Activated naive CD4-positive, alpha-beta T cell treated with anti-CD3 and anti-CD28 coated beads, Interleukin-2, amount 10 ng/mL, durations not matched to agents 7 days and 5 days (primary cell): Measurements from ENCODE around the gene CTSK.
A peak's percentile ranks its signal among the peaks of the same experiment; 100 is the strongest.
"Not testable (repeated sequence)": the region's sequence is repeated elsewhere in the genome, so short reads cannot be mapped to it uniquely, and the experiment has no call there.

Experiments
- CTCF ChIA-PET: fragments of 350-600 bp; sonication (Branson Sonifier 250); formaldehyde crosslinking; loops from one replicate; lab custom pipeline; 2021; ENCODE audit warnings: antibody characterized with exemption; lab: Charles Lee
- DNase-seq: peaks from one replicate; pipeline ENCODE4 v3.0.0-alpha.2; 2020
- H3K27ac Mint-ChIP-seq: one replicate; pipeline ENCODE4 v1.8.0; 2021; ENCODE audit warnings: mild to moderate bottlenecking, moderate library complexity, mixed read lengths
- H3K27me3 Mint-ChIP-seq: one replicate; pipeline ENCODE4 v1.8.0; 2021; ENCODE audit warnings: mild to moderate bottlenecking, mixed read lengths
- H3K36me3 Mint-ChIP-seq: one replicate; pipeline ENCODE4 v1.8.0; 2021; ENCODE audit warnings: mixed read lengths
- H3K4me1 Mint-ChIP-seq: one replicate; pipeline ENCODE4 v1.8.0; 2021; ENCODE audit warnings: mixed read lengths
- H3K4me3 Mint-ChIP-seq: one replicate; pipeline ENCODE4 v1.8.0; 2021; ENCODE audit warnings: mild to moderate bottlenecking, moderate library complexity, mixed read lengths
- H3K9me3 Mint-ChIP-seq: one replicate; pipeline ENCODE4 v1.8.0; 2021; ENCODE audit warnings: mixed read lengths

The CTSK gene

GRCh38 chr1:150820730-150821512 lies 12.9 kb upstream of the CTSK start:
- CTCF ChIA-PET = interaction anchor here (1.0 to 1.1 kb wide), 3 partner anchors 48 to 153 kb away, joined by 3 read pairs; no protein-coding TSS in a partner anchor
- H3K27ac Mint-ChIP-seq = no peak overlapping the region
- no peak overlapping the region for H3K4me3 Mint-ChIP-seq
- H3K9me3 Mint-ChIP-seq = no peaks in the 10 kb centered on the region
- no peaks in the 10 kb centered on the region for H3K27me3 Mint-ChIP-seq
- DNase-seq = no peak
- H3K36me3 Mint-ChIP-seq = peaks cover 54% of the 10 kb centered on the region
- no peaks in the 10 kb centered on the region for H3K4me1 Mint-ChIP-seq

- H3K4me1 Mint-ChIP-seq = no peaks in the 10 kb centered on the region
- H3K27ac Mint-ChIP-seq = no peak overlapping the region
- H3K27me3 Mint-ChIP-seq = no peaks in the 10 kb centered on the region
- DNase-seq = no peak
- CTCF ChIA-PET = no interaction called here
- H3K9me3 Mint-ChIP-seq = no peaks in the 10 kb centered on the region
- H3K36me3 Mint-ChIP-seq = peaks cover 45% of the 10 kb centered on the region
- no peak overlapping the region for H3K4me3 Mint-ChIP-seq
Measured at GRCh38 chr1:150815871-150816270, 7.8 kb upstream of the CTSK start.

- DNase-seq = peak; percentile 38
- Mint-ChIP-seq H3K27ac (no peak overlapping the region), H3K9me3 (no peaks in the 10 kb centered on the region), H3K36me3 (peaks cover 29% of the 10 kb centered on the region), H3K4me1 (peaks cover 2% of the 10 kb centered on the region), H3K4me3 (no peak overlapping the region), H3K27me3 (no peaks in the 10 kb centered on the region)
- CTCF ChIA-PET = interaction anchor here (0.6 to 1.3 kb wide), 4 partner anchors 25 to 253 kb away, joined by 3 to 5 read pairs (median 3); no protein-coding TSS in a partner anchor
Measured at GRCh38 chr1:150813028-150813707, 5.1 kb upstream of the CTSK start.

- no peaks in the 10 kb centered on the region for H3K27me3 Mint-ChIP-seq
- H3K27ac Mint-ChIP-seq = no peak overlapping the region
- no peaks in the 10 kb centered on the region for H3K9me3 Mint-ChIP-seq
- CTCF ChIA-PET = no interaction called here
- DNase-seq = no peak
- H3K4me1 Mint-ChIP-seq = peaks cover 21% of the 10 kb centered on the region
- no peak overlapping the region for H3K4me3 Mint-ChIP-seq
- peaks cover 14% of the 10 kb centered on the region for H3K36me3 Mint-ChIP-seq
Measured at GRCh38 chr1:150810958-150811659, 3.0 kb upstream of the CTSK start.

GRCh38 chr1:150809651-150810050 lies 1.6 kb upstream of the CTSK start:
- Mint-ChIP-seq H3K27ac (no peak overlapping the region), H3K4me1 (peaks cover 21% of the 10 kb centered on the region), H3K4me3 (no peak overlapping the region), H3K36me3 (peaks cover 10% of the 10 kb centered on the region), H3K27me3 (no peaks in the 10 kb centered on the region), H3K9me3 (no peaks in the 10 kb centered on the region)
- CTCF ChIA-PET = no interaction called here
- DNase-seq = no peak

GRCh38 chr1:150808846-150809245 lies 786 bp upstream of the CTSK start:
- Mint-ChIP-seq H3K27me3 (no peaks in the 10 kb centered on the region), H3K36me3 (peaks cover 5% of the 10 kb centered on the region), H3K4me1 (peaks cover 21% of the 10 kb centered on the region), H3K27ac (no peak overlapping the region), H3K4me3 (no peak overlapping the region), H3K9me3 (no peaks in the 10 kb centered on the region)
- CTCF ChIA-PET = interaction anchor here (0.7 kb wide), 2 partner anchors 43 to 248 kb away, joined by 3 read pairs; no protein-coding TSS in a partner anchor
- DNase-seq = no peak

GRCh38 chr1:150807249-150808023 lies 624 bp downstream of the CTSK start:
- Mint-ChIP-seq H3K4me1 (peaks cover 21% of the 10 kb centered on the region), H3K9me3 (no peaks in the 10 kb centered on the region), H3K36me3 (peaks cover 8% of the 10 kb centered on the region), H3K4me3 (peak overlapping the region; percentile 3), H3K27ac (no peak overlapping the region), H3K27me3 (no peaks in the 10 kb centered on the region)
- DNase-seq = no peak
- CTCF ChIA-PET = interaction anchor here (0.6 to 0.8 kb wide), 3 partner anchors 67 to 263 kb away, joined by 3 to 5 read pairs (median 3); no protein-coding TSS in a partner anchor

- CTCF ChIA-PET = interaction anchor here (0.8 kb wide), 1 partner anchor 116 kb away, joined by 3 read pairs; no protein-coding TSS in a partner anchor
- DNase-seq = no peak
- no peak overlapping the region for H3K27ac Mint-ChIP-seq
- H3K4me1 Mint-ChIP-seq = peaks cover 21% of the 10 kb centered on the region
- no peak overlapping the region for H3K4me3 Mint-ChIP-seq
- no peaks in the 10 kb centered on the region for H3K9me3 Mint-ChIP-seq
- H3K36me3 Mint-ChIP-seq = peaks cover 8% of the 10 kb centered on the region
- no peaks in the 10 kb centered on the region for H3K27me3 Mint-ChIP-seq
Measured at GRCh38 chr1:150805899-150806298, 2.2 kb downstream of the CTSK start.

GRCh38 chr1:150804671-150805070 lies 3.4 kb downstream of the CTSK start:
- DNase-seq = no peak
- Mint-ChIP-seq H3K27ac (no peak overlapping the region), H3K36me3 (peaks cover 9% of the 10 kb centered on the region), H3K9me3 (no peaks in the 10 kb centered on the region), H3K4me3 (no peak overlapping the region), H3K27me3 (no peaks in the 10 kb centered on the region), H3K4me1 (peaks cover 21% of the 10 kb centered on the region)
- CTCF ChIA-PET = no interaction called here

- CTCF ChIA-PET = no interaction called here
- Mint-ChIP-seq H3K4me3 (no peak overlapping the region), H3K4me1 (no peaks in the 10 kb centered on the region), H3K27ac (no peak overlapping the region), H3K9me3 (no peaks in the 10 kb centered on the region), H3K36me3 (peaks cover 20% of the 10 kb centered on the region), H3K27me3 (no peaks in the 10 kb centered on the region)
- no peak for DNase-seq
Measured at GRCh38 chr1:150799089-150799488, 9.0 kb downstream of the CTSK start.

GRCh38 chr1:150798525-150798924 lies 9.5 kb downstream of the CTSK start:
- no peak overlapping the region for H3K27ac Mint-ChIP-seq

GRCh38 chr1:150796374-150796773 lies 11.7 kb downstream of the CTSK start:
- Mint-ChIP-seq H3K4me3 (no peak overlapping the region), H3K9me3 (no peaks in the 10 kb centered on the region), H3K27me3 (no peaks in the 10 kb centered on the region), H3K27ac (no peak overlapping the region), H3K4me1 (no peaks in the 10 kb centered on the region), H3K36me3 (peaks cover 16% of the 10 kb centered on the region)
- CTCF ChIA-PET = no interaction called here
- no peak for DNase-seq

More at GRCh38 chr1:150798525-150798924, 9.5 kb downstream of the CTSK start:
- no peaks in the 10 kb centered on the region for H3K4me1 Mint-ChIP-seq
- H3K36me3 Mint-ChIP-seq = peaks cover 20% of the 10 kb centered on the region
- H3K4me3 Mint-ChIP-seq = no peak overlapping the region
- no peaks in the 10 kb centered on the region for H3K9me3 Mint-ChIP-seq
- no peak for DNase-seq
- CTCF ChIA-PET = no interaction called here
- H3K27me3 Mint-ChIP-seq = no peaks in the 10 kb centered on the region

GRCh38 chr1:150793778-150794177 lies 14.3 kb downstream of the CTSK start:
- H3K4me1 Mint-ChIP-seq, CTCF ChIA-PET, H3K27ac Mint-ChIP-seq: not testable (repeated sequence)

More at GRCh38 chr1:150793778-150794177, 14.3 kb downstream of the CTSK start:
- H3K4me3 Mint-ChIP-seq, H3K9me3 Mint-ChIP-seq, H3K27me3 Mint-ChIP-seq, DNase-seq: not testable (repeated sequence)
- peaks cover 11% of the 10 kb centered on the region for H3K36me3 Mint-ChIP-seq
